GM23248 (cell line): Measurements from ENCODE around the gene TNRC6C. TPM values are rescaled to one million over a fixed set of nuclear protein-coding genes. Genes with fewer than 3 reads are reported as not detected.

ENCODE experiments used
- DNase-seq: peaks from one replicate; pipeline ENCODE4 v3.0.0-alpha.2; 2015
- H2AFZ ChIP-seq: fragments of 200-600 bp; sonication (generic); 2 replicates; pipeline ENCODE4 v1.6.1; 2016; ENCODE audit warnings: antibody characterized with exemption
- H3F3A ChIP-seq: fragments of 200-600 bp; sonication (generic); 2 replicates; pipeline ENCODE4 v1.6.1; 2016; ENCODE audit warnings: mild to moderate bottlenecking, antibody characterized with exemption, mixed run types; ENCODE audit not compliant: insufficient read depth
- H3K27ac ChIP-seq: fragments of 200-600 bp; sonication (generic); 2 replicates; pipeline ENCODE4 v1.5.1; 2016; ENCODE audit warnings: mild to moderate bottlenecking
- H3K27me3 ChIP-seq: fragments of 200-600 bp; sonication (generic); replicated peaks from 2 replicates; pipeline ENCODE4 v1.6.1; 2016; ENCODE audit warnings: mild to moderate bottlenecking; ENCODE audit not compliant: insufficient read depth
- H3K36me3 ChIP-seq: fragments of 200-600 bp; sonication (generic); 2 replicates; pipeline ENCODE4 v1.6.1; 2016; ENCODE audit warnings: low read depth, mild to moderate bottlenecking
- H3K4me1 ChIP-seq: fragments of 200-600 bp; sonication (generic); 2 replicates; pipeline ENCODE4 v1.6.1; 2016; ENCODE audit warnings: mild to moderate bottlenecking; ENCODE audit not compliant: insufficient read depth
- H3K4me2 ChIP-seq: fragments of 200-600 bp; sonication (generic); one replicate; pipeline ENCODE4 v1.6.1; 2016; ENCODE audit warnings: mild to moderate bottlenecking; ENCODE audit not compliant: unreplicated experiment
- H3K4me3 ChIP-seq: fragments of 200-600 bp; sonication (generic); 2 replicates; pipeline ENCODE4 v1.5.1; 2016; ENCODE audit warnings: mild to moderate bottlenecking
- H3K79me2 ChIP-seq: fragments of 200-600 bp; sonication (generic); 2 replicates; pipeline ENCODE4 v1.6.1; 2016; ENCODE audit warnings: mild to moderate bottlenecking; ENCODE audit not compliant: insufficient read depth
- H3K9ac ChIP-seq: fragments of 200-600 bp; sonication (generic); 2 replicates; pipeline ENCODE4 v1.6.1; 2016; ENCODE audit warnings: mild to moderate bottlenecking
- H3K9me2 ChIP-seq: fragments of 200-600 bp; sonication (generic); 2 replicates; pipeline ENCODE4 v1.6.1; 2016; ENCODE audit warnings: mixed run types, mild to moderate bottlenecking, moderate library complexity; ENCODE audit not compliant: insufficient read depth
- H3K9me3 ChIP-seq: fragments of 200-600 bp; sonication (generic); one replicate; pipeline ENCODE4 v1.6.1; 2017; ENCODE audit warnings: low read depth
- H4K20me1 ChIP-seq: fragments of 200-600 bp; sonication (generic); 2 replicates; pipeline ENCODE4 v1.6.0; 2016; ENCODE audit not compliant: insufficient read depth
- EZH2 ChIP-seq: fragments of 200-600 bp; sonication (generic); IDR thresholded peaks from 2 replicates; pipeline ENCODE4 v1.6.1; 2018; ENCODE audit warnings: antibody characterized with exemption, mild to moderate bottlenecking; ENCODE audit not compliant: insufficient read depth, poor library complexity, severe bottlenecking
- EZH2phosphoT487 ChIP-seq: fragments of 200-600 bp; sonication (generic); IDR thresholded peaks from 2 replicates; pipeline ENCODE4 v1.6.1; 2018; ENCODE audit warnings: antibody characterized with exemption, moderate library complexity, mild to moderate bottlenecking, low read depth; ENCODE audit not compliant: insufficient read depth
- WGBS, 2 experiments: methylation state at CpG; one replicate each; pipeline ENCODE4 v1.1.6; 2015 to 2017; ENCODE audit warnings: low lambda C conversion rate in 2 of 2, low coverage in 1 of 2; ENCODE audit errors: missing lambda C conversion rate in 2 of 2; 5-methylcytosine and 5-hydroxymethylcytosine counted together
- in situ Hi-C: fragments of 300-500 bp; cut with MboI; formaldehyde crosslinking; loops from 2 replicates; pipeline ENCODE4 v1.15.0; 2020
- polyA plus RNA-seq: library from polyadenylated mRNA; unstranded; fragments of >200 nt; fragmentation: Nextera tagmentation; extraction: Ambion mirVana; gene quantifications from 2 replicates; pipeline ENCODE4 v1.2.1, GENCODE V29; 2016
- total RNA-seq: library from RNA; depleted of rRNA; stranded (reverse); fragments of >200 nt; shearing (Covaris generic); gene quantifications from 2 replicates; pipeline ENCODE4 v1.2.3, GENCODE V29; 2014

TNRC6C gene
- total and polyA plus RNA-seq, 2 experiments from 2014 or later: 2.3 TPM

- H4K20me1 ChIP-seq: no peaks in the 10 kb centered on the region
- no peak overlapping the region for H3K4me3 ChIP-seq
- no peak for TF ChIP-seq EZH2
- TF ChIP-seq EZH2phosphoT487: no peak
- in situ Hi-C loops: no loop called here
- no peak overlapping the region for H2AFZ ChIP-seq
- no peaks in the 10 kb centered on the region for H3K9me3 ChIP-seq
- no peak overlapping the region for H3K9ac ChIP-seq
- WGBS, 2 experiments: 86 to 87% methylated on average over 22 to 23 of the region's 25 CpGs
- no peaks in the 10 kb centered on the region for H3K36me3 ChIP-seq
- H3K4me2 ChIP-seq: no peak overlapping the region
- 0 out of 2 replicates have a peak, but pooled peaks cover 3% of the 10 kb centered on the region for H3K4me1 ChIP-seq
- no peaks in the 10 kb centered on the region for H3K79me2 ChIP-seq
- no peaks in the 10 kb centered on the region for H3K9me2 ChIP-seq
- H3K27ac ChIP-seq: no peak overlapping the region
- no peak for DNase-seq
- H3F3A ChIP-seq: no peaks in the 10 kb centered on the region; the same call in 1 of the 2 replicates
- H3K27me3 ChIP-seq: peaks cover 23% of the 10 kb centered on the region
Observed at GRCh38 chr17:78125976-78126894, 167.7 kb downstream of the TNRC6C start.

DNA sequence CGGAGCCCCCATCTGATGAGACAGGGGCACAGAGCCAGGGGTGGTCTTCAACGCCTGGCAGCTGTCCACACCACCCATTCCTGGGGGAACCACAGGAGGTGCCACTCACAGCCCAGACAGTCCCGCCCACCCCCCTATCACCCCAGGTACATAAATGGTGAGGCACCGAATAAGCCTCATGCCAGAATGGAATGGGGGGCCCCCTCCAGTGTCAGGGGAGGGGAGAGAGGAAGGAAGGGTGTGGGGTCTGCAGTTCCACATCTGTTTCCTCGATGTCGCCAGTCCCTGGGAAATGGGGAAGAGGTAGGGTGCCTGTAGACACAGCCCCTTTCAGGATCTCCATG lies 168.4 kb downstream of the TNRC6C start:
- Histone ChIP-seq H3K4me2 (no peak overlapping the region), H3K27ac (no peak overlapping the region), H3K4me3 (no peak overlapping the region), H3K4me1 (0 out of 2 replicates have a peak, but pooled peaks cover 3% of the 10 kb centered on the region), H3K36me3 (no peaks in the 10 kb centered on the region), H2AFZ (no peak overlapping the region), H3F3A (no peaks in the 10 kb centered on the region; the same call in 1 of the 2 replicates), H3K9me3 (no peaks in the 10 kb centered on the region), H3K9me2 (no peaks in the 10 kb centered on the region), H3K27me3 (peaks cover 25% of the 10 kb centered on the region), H3K9ac (no peak overlapping the region), H4K20me1 (no peaks in the 10 kb centered on the region), H3K79me2 (no peaks in the 10 kb centered on the region)
- in situ Hi-C loops: no loop called here
- TF ChIP-seq EZH2: no peak
- TF ChIP-seq EZH2phosphoT487: no peak
- 75 to 88% methylated on average over 4 to 6 of the region's 6 CpGs for WGBS, 2 experiments
- DNase-seq: no peak

DNA sequence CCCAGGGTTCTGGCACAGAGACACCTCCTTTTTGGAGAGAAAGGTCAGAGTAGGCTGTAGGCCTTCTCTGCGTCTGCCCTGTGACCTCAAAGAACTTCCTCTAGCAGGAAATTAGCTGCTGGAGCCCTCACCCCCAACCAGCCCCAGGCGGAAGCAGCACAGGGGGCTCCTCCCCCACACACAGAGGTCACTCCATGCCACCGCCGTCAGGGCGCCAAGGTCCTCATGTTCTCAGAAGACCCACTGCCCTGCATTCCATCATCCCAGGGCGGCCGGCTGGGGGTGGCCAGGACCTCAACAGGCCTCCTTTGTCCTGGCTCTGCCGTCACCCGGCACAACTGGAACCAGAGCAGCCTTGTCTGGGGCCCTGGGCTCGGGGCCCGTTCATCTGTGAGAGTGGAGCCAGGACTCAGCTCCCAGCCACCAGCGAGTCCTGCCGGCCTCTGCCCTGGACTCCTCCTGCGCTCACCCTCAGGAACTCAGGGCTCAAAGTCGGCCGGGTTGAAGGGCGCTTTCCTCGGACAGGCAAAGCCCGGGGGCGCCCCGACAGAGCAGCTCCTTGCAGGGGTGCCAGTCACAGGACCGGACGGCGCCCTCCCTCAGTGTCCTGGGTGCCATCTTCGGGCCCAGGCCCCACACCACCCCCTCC lies 168.9 kb downstream of the TNRC6C start:
- no peaks in the 10 kb centered on the region; the same call in 1 of the 2 replicates for H3F3A ChIP-seq
- WGBS, 2 experiments: 38 to 45% methylated on average over 20 to 25 of the region's 25 CpGs
- no peaks in the 10 kb centered on the region for H3K36me3 ChIP-seq
- H4K20me1 ChIP-seq: no peaks in the 10 kb centered on the region
- no peaks in the 10 kb centered on the region for H3K9me2 ChIP-seq
- no peak overlapping the region for H3K9ac ChIP-seq
- no peak overlapping the region for H2AFZ ChIP-seq
- no peak overlapping the region for H3K4me2 ChIP-seq
- no peak overlapping the region for H3K27ac ChIP-seq
- TF ChIP-seq EZH2 (no peak), EZH2phosphoT487 (no peak)
- H3K27me3 ChIP-seq: peaks cover 29% of the 10 kb centered on the region
- H3K4me1 ChIP-seq: 0 out of 2 replicates have a peak, but pooled peaks cover 3% of the 10 kb centered on the region
- H3K4me3 ChIP-seq: no peak overlapping the region
- in situ Hi-C loops: no loop called here
- no peaks in the 10 kb centered on the region for H3K9me3 ChIP-seq
- DNase-seq: no peak
- H3K79me2 ChIP-seq: no peaks in the 10 kb centered on the region

GRCh38 chr17:78127888-78128550 lies 169.5 kb downstream of the TNRC6C start:
- H3K27ac ChIP-seq: no peak overlapping the region
- H3K36me3 ChIP-seq: no peaks in the 10 kb centered on the region
- peak overlapping the region; percentile 70 for H3K4me2 ChIP-seq
- H3K9me3 ChIP-seq: no peaks in the 10 kb centered on the region
- DNase-seq: no peak
- TF ChIP-seq EZH2 (peak; percentile 74), EZH2phosphoT487 (no peak)
- H3K9ac ChIP-seq: no peak overlapping the region
- H2AFZ ChIP-seq: no peak overlapping the region
- 3 to 4% methylated on average over 22 to 30 of the region's 39 CpGs for WGBS, 2 experiments
- no peaks in the 10 kb centered on the region for H3K79me2 ChIP-seq
- no peaks in the 10 kb centered on the region; the same call in 1 of the 2 replicates for H3F3A ChIP-seq
- 0 out of 2 replicates have a peak, but pooled peaks cover 3% of the 10 kb centered on the region for H3K4me1 ChIP-seq
- H4K20me1 ChIP-seq: no peaks in the 10 kb centered on the region
- in situ Hi-C loops: no loop called here
- peak overlapping the region; percentile 58 for H3K4me3 ChIP-seq
- H3K27me3 ChIP-seq: peaks cover 35% of the 10 kb centered on the region
- H3K9me2 ChIP-seq: no peaks in the 10 kb centered on the region
